Ishikawa (cell line): ENCODE results near the gene ANKRD35.

Source experiments
- CEBPB ChIP-seq: IDR thresholded peaks from 2 replicates; pipeline ENCODE4 v1.6.1; 2012
- EGR1 ChIP-seq: IDR thresholded peaks from 2 replicates; pipeline ENCODE4 v1.6.1; 2012
- EP300 ChIP-seq: IDR thresholded peaks from 2 replicates; pipeline ENCODE4 v1.6.1; 2012; ENCODE audit warnings: borderline replicate concordance
- FOXM1 ChIP-seq: IDR thresholded peaks from 2 replicates; pipeline ENCODE4 v1.6.1; 2012; ENCODE audit warnings: low read depth, borderline replicate concordance
- NFIC ChIP-seq: IDR thresholded peaks from 2 replicates; pipeline ENCODE4 v1.6.1; 2012
- TAF1 ChIP-seq: IDR thresholded peaks from 2 replicates; pipeline ENCODE4 v1.6.1; 2012; ENCODE audit warnings: low read depth, mild to moderate bottlenecking
- TCF12 ChIP-seq: IDR thresholded peaks from 2 replicates; pipeline ENCODE4 v1.6.1; 2012; ENCODE audit warnings: low read depth
- TEAD4 ChIP-seq: IDR thresholded peaks from 2 replicates; pipeline ENCODE4 v1.6.1; 2012
- YY1 ChIP-seq: IDR thresholded peaks from 2 replicates; pipeline ENCODE4 v1.6.1; 2012; ENCODE audit warnings: low read depth
- TF ChIP-seq, protein P1 (sequence below): IDR thresholded peaks from 2 replicates; pipeline ENCODE4 v1.6.1; 2012
- TF ChIP-seq, protein P2 (sequence below): IDR thresholded peaks from 2 replicates; pipeline ENCODE4 v1.6.1; 2012; ENCODE audit warnings: low read depth, mild to moderate bottlenecking
- TF ChIP-seq, protein P3 (sequence below): IDR thresholded peaks from 2 replicates; pipeline ENCODE4 v1.6.1; 2012

DNA sequence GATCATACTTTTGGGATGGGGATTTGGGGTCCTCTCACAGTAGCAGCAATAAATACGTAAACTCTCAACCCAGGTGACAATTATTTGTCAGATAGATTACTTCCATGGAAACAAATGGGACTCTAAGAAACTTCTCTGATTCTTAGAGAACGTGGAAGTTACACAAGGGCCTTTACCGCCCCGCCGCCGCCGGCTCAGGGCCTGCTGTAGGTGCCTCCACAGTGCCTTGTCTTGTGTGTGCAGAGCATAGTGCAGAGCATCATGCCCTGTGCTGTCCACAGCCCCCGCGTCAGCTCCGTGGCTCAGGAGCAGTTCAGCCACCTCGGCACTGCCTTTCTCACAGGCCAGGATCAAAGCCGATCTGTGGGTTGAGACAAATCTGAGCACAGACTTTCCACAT, 11.0 kb downstream of the ANKRD35 start:
- TF ChIP-seq TAF1 (no peak), EGR1 (no peak), EP300 (no peak), YY1 (no peak), TCF12 (no peak), TEAD4 (no peak), CEBPB (no peak), NFIC (no peak), FOXM1 (no peak)
- TF ChIP-seq, protein P1, sequence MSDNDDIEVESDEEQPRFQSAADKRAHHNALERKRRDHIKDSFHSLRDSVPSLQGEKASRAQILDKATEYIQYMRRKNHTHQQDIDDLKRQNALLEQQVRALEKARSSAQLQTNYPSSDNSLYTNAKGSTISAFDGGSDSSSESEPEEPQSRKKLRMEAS = no peak
- TF ChIP-seq, protein P2, sequence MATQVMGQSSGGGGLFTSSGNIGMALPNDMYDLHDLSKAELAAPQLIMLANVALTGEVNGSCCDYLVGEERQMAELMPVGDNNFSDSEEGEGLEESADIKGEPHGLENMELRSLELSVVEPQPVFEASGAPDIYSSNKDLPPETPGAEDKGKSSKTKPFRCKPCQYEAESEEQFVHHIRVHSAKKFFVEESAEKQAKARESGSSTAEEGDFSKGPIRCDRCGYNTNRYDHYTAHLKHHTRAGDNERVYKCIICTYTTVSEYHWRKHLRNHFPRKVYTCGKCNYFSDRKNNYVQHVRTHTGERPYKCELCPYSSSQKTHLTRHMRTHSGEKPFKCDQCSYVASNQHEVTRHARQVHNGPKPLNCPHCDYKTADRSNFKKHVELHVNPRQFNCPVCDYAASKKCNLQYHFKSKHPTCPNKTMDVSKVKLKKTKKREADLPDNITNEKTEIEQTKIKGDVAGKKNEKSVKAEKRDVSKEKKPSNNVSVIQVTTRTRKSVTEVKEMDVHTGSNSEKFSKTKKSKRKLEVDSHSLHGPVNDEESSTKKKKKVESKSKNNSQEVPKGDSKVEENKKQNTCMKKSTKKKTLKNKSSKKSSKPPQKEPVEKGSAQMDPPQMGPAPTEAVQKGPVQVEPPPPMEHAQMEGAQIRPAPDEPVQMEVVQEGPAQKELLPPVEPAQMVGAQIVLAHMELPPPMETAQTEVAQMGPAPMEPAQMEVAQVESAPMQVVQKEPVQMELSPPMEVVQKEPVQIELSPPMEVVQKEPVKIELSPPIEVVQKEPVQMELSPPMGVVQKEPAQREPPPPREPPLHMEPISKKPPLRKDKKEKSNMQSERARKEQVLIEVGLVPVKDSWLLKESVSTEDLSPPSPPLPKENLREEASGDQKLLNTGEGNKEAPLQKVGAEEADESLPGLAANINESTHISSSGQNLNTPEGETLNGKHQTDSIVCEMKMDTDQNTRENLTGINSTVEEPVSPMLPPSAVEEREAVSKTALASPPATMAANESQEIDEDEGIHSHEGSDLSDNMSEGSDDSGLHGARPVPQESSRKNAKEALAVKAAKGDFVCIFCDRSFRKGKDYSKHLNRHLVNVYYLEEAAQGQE = no peak
- TF ChIP-seq, protein P3, sequence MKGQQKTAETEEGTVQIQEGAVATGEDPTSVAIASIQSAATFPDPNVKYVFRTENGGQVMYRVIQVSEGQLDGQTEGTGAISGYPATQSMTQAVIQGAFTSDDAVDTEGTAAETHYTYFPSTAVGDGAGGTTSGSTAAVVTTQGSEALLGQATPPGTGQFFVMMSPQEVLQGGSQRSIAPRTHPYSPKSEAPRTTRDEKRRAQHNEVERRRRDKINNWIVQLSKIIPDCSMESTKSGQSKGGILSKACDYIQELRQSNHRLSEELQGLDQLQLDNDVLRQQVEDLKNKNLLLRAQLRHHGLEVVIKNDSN = no peak
